ENCODE data around the gene LHCGR.

DNA sequence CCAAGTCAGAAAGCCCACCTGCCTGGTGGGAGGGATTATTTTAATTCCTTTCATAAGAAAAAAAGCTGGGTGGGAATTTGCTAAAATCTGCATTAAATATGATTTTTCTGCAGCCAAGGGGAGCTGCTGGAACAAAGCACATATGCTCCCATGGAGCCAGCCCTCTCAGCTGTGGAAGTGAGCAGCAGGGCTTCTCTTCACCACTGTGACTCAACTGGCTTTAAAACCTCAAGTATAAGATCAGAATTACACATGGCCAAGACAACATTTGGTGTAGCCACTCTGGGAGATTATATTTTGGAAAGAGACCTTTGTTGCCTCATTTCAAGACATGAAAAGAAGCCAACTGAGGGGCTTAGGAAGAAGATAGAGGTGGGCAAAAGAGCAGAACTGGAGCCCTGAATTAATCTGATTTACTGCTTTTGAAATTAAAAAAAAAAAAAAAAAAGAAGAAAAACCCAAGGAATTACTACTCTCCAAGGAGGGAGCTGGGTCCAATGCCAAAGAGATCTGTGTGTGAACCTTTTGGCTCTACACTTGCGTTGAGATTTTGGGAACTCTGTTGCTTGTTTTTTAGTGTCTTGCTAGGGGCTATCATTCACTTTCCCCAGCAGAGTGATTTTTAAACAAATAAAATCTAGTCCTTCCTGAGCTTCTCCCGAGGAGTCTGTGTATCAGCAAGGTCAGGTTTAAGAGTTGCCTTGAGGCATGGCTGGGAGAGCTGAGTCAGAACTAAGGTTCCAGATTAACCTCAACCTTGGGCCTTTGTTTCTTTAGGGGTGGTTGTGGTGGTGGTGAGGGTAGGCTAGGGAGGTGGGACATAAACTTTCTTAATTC lies 6.0 kb downstream of the LHCGR start:
- TF ChIP-seq, protein P1, sequence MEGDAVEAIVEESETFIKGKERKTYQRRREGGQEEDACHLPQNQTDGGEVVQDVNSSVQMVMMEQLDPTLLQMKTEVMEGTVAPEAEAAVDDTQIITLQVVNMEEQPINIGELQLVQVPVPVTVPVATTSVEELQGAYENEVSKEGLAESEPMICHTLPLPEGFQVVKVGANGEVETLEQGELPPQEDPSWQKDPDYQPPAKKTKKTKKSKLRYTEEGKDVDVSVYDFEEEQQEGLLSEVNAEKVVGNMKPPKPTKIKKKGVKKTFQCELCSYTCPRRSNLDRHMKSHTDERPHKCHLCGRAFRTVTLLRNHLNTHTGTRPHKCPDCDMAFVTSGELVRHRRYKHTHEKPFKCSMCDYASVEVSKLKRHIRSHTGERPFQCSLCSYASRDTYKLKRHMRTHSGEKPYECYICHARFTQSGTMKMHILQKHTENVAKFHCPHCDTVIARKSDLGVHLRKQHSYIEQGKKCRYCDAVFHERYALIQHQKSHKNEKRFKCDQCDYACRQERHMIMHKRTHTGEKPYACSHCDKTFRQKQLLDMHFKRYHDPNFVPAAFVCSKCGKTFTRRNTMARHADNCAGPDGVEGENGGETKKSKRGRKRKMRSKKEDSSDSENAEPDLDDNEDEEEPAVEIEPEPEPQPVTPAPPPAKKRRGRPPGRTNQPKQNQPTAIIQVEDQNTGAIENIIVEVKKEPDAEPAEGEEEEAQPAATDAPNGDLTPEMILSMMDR (IDR thresholded peaks at IDR 0.05) = no peak
- TF ChIP-seq, protein P2, sequence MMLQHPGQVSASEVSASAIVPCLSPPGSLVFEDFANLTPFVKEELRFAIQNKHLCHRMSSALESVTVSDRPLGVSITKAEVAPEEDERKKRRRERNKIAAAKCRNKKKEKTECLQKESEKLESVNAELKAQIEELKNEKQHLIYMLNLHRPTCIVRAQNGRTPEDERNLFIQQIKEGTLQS (CRISPR knock-in tag; conservative IDR thresholded peaks at IDR 0.05) = no peak
- TF ChIP-seq, protein P3, sequence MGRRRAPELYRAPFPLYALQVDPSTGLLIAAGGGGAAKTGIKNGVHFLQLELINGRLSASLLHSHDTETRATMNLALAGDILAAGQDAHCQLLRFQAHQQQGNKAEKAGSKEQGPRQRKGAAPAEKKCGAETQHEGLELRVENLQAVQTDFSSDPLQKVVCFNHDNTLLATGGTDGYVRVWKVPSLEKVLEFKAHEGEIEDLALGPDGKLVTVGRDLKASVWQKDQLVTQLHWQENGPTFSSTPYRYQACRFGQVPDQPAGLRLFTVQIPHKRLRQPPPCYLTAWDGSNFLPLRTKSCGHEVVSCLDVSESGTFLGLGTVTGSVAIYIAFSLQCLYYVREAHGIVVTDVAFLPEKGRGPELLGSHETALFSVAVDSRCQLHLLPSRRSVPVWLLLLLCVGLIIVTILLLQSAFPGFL (CRISPR knock-in tag; IDR thresholded peaks at IDR 0.05; ENCODE audit: borderline replicate concordance) = no peak
- no peak for TF ChIP-seq CBFB (CRISPR knock-in tag; IDR thresholded peaks at IDR 0.05; ENCODE audit: low read depth)
- TF ChIP-seq ZNF423 (CRISPR knock-in tag; IDR thresholded peaks at IDR 0.05) = no peak
- TF ChIP-seq, protein P4, sequence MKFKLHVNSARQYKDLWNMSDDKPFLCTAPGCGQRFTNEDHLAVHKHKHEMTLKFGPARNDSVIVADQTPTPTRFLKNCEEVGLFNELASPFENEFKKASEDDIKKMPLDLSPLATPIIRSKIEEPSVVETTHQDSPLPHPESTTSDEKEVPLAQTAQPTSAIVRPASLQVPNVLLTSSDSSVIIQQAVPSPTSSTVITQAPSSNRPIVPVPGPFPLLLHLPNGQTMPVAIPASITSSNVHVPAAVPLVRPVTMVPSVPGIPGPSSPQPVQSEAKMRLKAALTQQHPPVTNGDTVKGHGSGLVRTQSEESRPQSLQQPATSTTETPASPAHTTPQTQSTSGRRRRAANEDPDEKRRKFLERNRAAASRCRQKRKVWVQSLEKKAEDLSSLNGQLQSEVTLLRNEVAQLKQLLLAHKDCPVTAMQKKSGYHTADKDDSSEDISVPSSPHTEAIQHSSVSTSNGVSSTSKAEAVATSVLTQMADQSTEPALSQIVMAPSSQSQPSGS (CRISPR knock-in tag; IDR thresholded peaks at IDR 0.05; ENCODE audit: borderline replicate concordance, low read depth) = no peak
